ENCODE results near the gene ERGIC1. TPM values are rescaled to one million over a fixed set of nuclear protein-coding genes. Genes with fewer than 3 reads are reported as not detected.

Gene ERGIC1
- total and polyA plus RNA-seq, 2 experiments from 2014 or later, result 25.2 to 92.2 TPM

GRCh38 chr5:172798422-172799215 lies 35.4 kb upstream of the ERGIC1 start:
- H3F3A ChIP-seq (replicated peaks; ENCODE audit: low read depth), result no peaks in the 10 kb centered on the region
- DNase-seq (ENCODE audit: low spot score) (no peak), ATAC-seq (no peak)
- TF ChIP-seq CTCF (conservative IDR thresholded peaks at IDR 0.05; ENCODE audit: low read depth in 2 of 2) (no peak), ETS1 (IDR thresholded peaks at IDR 0.05) (no peak), CREB1 (CRISPR knock-in tag; IDR thresholded peaks at IDR 0.05; ENCODE audit: low read depth) (no peak), NANOG (IDR thresholded peaks at IDR 0.05; ENCODE audit: borderline replicate concordance) (no peak), ZNF331 (CRISPR knock-in tag; IDR thresholded peaks at IDR 0.05; ENCODE audit: low read depth) (no peak), ZNF462 (CRISPR knock-in tag; IDR thresholded peaks at IDR 0.05) (no peak), EZH2phosphoT487 (IDR thresholded peaks at IDR 0.05; ENCODE audit: unreplicated experiment) (no peak), EZH2 (IDR thresholded peaks at IDR 0.05; ENCODE audit: low read depth, unreplicated experiment) (no peak), JUNB (IDR thresholded peaks at IDR 0.05; ENCODE audit: unreplicated experiment) (no peak), ZNF114 (CRISPR knock-in tag; IDR thresholded peaks at IDR 0.05) (no peak), POLR2AphosphoS5 (IDR thresholded peaks at IDR 0.05; ENCODE audit: low read depth) (no peak), STAT1 (IDR thresholded peaks at IDR 0.05; ENCODE audit: unreplicated experiment) (no peak), REST (IDR thresholded peaks at IDR 0.05; ENCODE audit: unreplicated experiment) (no peak)
- H3K79me2 ChIP-seq (replicated peaks; ENCODE audit: insufficient read depth), result no peaks in the 10 kb centered on the region
- H3K27me3 Mint-ChIP-seq (ENCODE audit: insufficient read depth, low read depth, poor library complexity), result peaks cover 5% of the 10 kb centered on the region
- H3K4me3 Mint-ChIP-seq, result no peak overlapping the region
- H3K27ac ChIP-seq (ENCODE audit: low read depth), result no peak overlapping the region
- no peak overlapping the region; the same call in 1 of the 2 replicates for H3K27ac Mint-ChIP-seq
- H3K4me3 ChIP-seq, result no peak overlapping the region
- no peaks in the 10 kb centered on the region for H3K27me3 ChIP-seq (ENCODE audit: insufficient read depth)
- H3K36me3 ChIP-seq (ENCODE audit: insufficient read depth), result no peaks in the 10 kb centered on the region
- H3K9me2 ChIP-seq (ENCODE audit: insufficient read depth), result no peaks in the 10 kb centered on the region
- H3K4me2 ChIP-seq, result no peak overlapping the region
- H3K4me1 ChIP-seq (ENCODE audit: insufficient read depth), result peaks cover 8% of the 10 kb centered on the region; the same call in 1 of the 2 replicates
- H2AFZ ChIP-seq, result no peak overlapping the region
- H3K9me3 Mint-ChIP-seq, result no peaks in the 10 kb centered on the region
- no peaks in the 10 kb centered on the region for H3K36me3 Mint-ChIP-seq (ENCODE audit: low read depth)
- peaks cover 8% of the 10 kb centered on the region for H3K4me1 Mint-ChIP-seq
- no peaks in the 10 kb centered on the region; the same call in 1 of the 2 replicates for H4K20me1 ChIP-seq (replicated peaks; ENCODE audit: insufficient read depth)
